Esophagus muscularis mucosa (tissue), 4 donors: ENCODE measurements around the gene ACO1. TPM values are rescaled to one million over a fixed set of nuclear protein-coding genes. Genes with fewer than 3 reads are reported as not detected.
A peak's percentile ranks its signal among the peaks of the same experiment; 100 is the strongest.

ENCODE experiments used
- DNase-seq: peaks from one replicate; pipeline ENCODE4 v3.0.0-alpha.2; 2017; ENCODE audit errors: extremely low spot score
- H3K27ac ChIP-seq, 4 donors: fragments of 200-600 bp; sonication (generic); replicated peaks in 1 of 4; 1 replicate in 3 of 4; 2 replicates in 1 of 4; pipeline ENCODE4 v1.5.1; 2016 to 2019; ENCODE audit warnings: mild to moderate bottlenecking in 1 of 4
- H3K27me3 ChIP-seq, 4 donors: fragments of 200-600 bp; sonication (generic); one replicate each; pipeline versions ENCODE4 v1.5.1 to v1.6.0; 2016 to 2019
- H3K36me3 ChIP-seq, 4 donors: fragments of 200-600 bp; sonication (generic); one replicate each; pipeline ENCODE4 v1.5.1; 2016 to 2019
- H3K4me1 ChIP-seq, 4 donors: fragments of 200-600 bp; sonication (generic); one replicate each; pipeline ENCODE4 v1.5.1; 2016 to 2019
- H3K4me3 ChIP-seq, 4 donors: fragments of 200-600 bp; sonication (generic); 1 replicate in 2 of 4; 2 replicates in 2 of 4; pipeline ENCODE4 v1.5.1; 2016 to 2019; ENCODE audit warnings: mild to moderate bottlenecking in 4 of 4, moderate library complexity in 1 of 4
- H3K9me3 ChIP-seq, 4 donors: fragments of 200-600 bp; sonication (generic); 1 replicate in 3 of 4; 2 replicates in 1 of 4; pipeline ENCODE4 v1.5.1; 2016 to 2019
- CTCF ChIP-seq, 3 experiments: fragments of 200-600 bp in 2 of 3; fragments of 450-650 bp in 1 of 3; sonication (generic) in 2 of 3; IDR thresholded peaks; one replicate each; pipeline ENCODE4 v1.5.1; 2017 to 2019; ENCODE audit warnings: antibody characterized with exemption in 3 of 3, mild to moderate bottlenecking in 2 of 3, moderate library complexity in 1 of 3
- EP300 ChIP-seq: sonication (generic); formaldehyde crosslinking; IDR thresholded peaks from one replicate; pipeline ENCODE4 v1.6.1; 2017; ENCODE audit warnings: antibody characterized with exemption
- POLR2A ChIP-seq: fragments of 450-650 bp; IDR thresholded peaks from one replicate; pipeline ENCODE4 v1.6.1; 2017; ENCODE audit warnings: antibody characterized with exemption, moderate library complexity, mild to moderate bottlenecking, low read depth
- POLR2AphosphoS5 ChIP-seq, 2 donors: sonication (generic); formaldehyde crosslinking; IDR thresholded peaks; one replicate each; pipeline ENCODE4 v1.6.1; 2017; ENCODE audit warnings: antibody characterized with exemption in 2 of 2
- WGBS: methylation state at CpG from one replicate; pipeline ENCODE4 v1.1.5; 2018; 5-methylcytosine and 5-hydroxymethylcytosine counted together
- intact Hi-C: fragments of 100-400 bp; cut with DNase I; formaldehyde crosslinking; loops from one replicate; pipeline ENCODE4 v1.15.1; 2023
- total RNA-seq, 4 donors: library from RNA; depleted of rRNA; stranded (reverse); fragments of >200 nt; gene quantifications; one replicate each; pipeline versions ENCODE4 v1.1.0 to v1.2.1, GENCODE V29; 2016

ACO1 gene
- total RNA-seq, 4 donors from 2014 or later = 64.4 to 91.9 (median 86.5) TPM

- Histone ChIP-seq H3K4me1 (peaks cover 0 to 6% (median 0%) of the 10 kb centered on the region in 4 donors), H3K4me3 (no peak overlapping the region), H3K27me3 (no peaks in the 10 kb centered on the region), H3K36me3 (peaks cover 40 to 100% (median 91%) of the 10 kb centered on the region in 4 donors), H3K9me3 (no peaks in the 10 kb centered on the region), H3K27ac (no peak overlapping the region)
- DNase-seq = no peak
- intact Hi-C loops = loop anchor here (2.0 kb wide), 3 partner anchors 47 to 149 kb away; partner anchors contain the start of gene ACO1
- TF ChIP-seq POLR2AphosphoS5 (IDR thresholded peaks at IDR 0.05) = peak in 1 of 2 donors; percentile 6
- peak; percentile 43 to 58 (median 51) for TF ChIP-seq CTCF (IDR thresholded peaks at IDR 0.05)
- TF ChIP-seq EP300 = no peak
- WGBS = 61% methylated on average over 10 of the region's 10 CpGs
These were observed 47.6 kb downstream of the ACO1 start for GRCh38 chr9:32431940-32432555.

- 79% methylated on average over 6 of the region's 6 CpGs for WGBS
- TF ChIP-seq POLR2A = no peak
- no peak for TF ChIP-seq EP300
- Histone ChIP-seq H3K36me3 (peaks cover 47 to 100% (median 91%) of the 10 kb centered on the region in 4 donors), H3K27ac (no peak overlapping the region), H3K4me1 (peaks cover 0 to 6% (median 0%) of the 10 kb centered on the region in 4 donors), H3K9me3 (no peaks in the 10 kb centered on the region), H3K4me3 (no peak overlapping the region), H3K27me3 (no peaks in the 10 kb centered on the region)
- DNase-seq = no peak
- intact Hi-C loops = no loop called here
These were observed 50.4 kb downstream of the ACO1 start for GRCh38 chr9:32434892-32435291.

GRCh38 chr9:32441678-32442077 lies 57.2 kb downstream of the ACO1 start:
- H3K9me3 ChIP-seq = no peaks in the 10 kb centered on the region
- peaks cover 0 to 4% (median 0%) of the 10 kb centered on the region in 4 donors for H3K4me1 ChIP-seq
- no peaks in the 10 kb centered on the region for H3K27me3 ChIP-seq
- TF ChIP-seq POLR2AphosphoS5 (IDR thresholded peaks at IDR 0.05) (no peak), POLR2A (no peak), CTCF (IDR thresholded peaks at IDR 0.05) (no peak), EP300 (no peak)
- H3K27ac ChIP-seq = no peak overlapping the region
- no peak for DNase-seq
- intact Hi-C loops = no loop called here
- WGBS = 82% methylated on average over 5 of the region's 5 CpGs
- H3K4me3 ChIP-seq = no peak overlapping the region
- peaks cover 37 to 87% (median 75%) of the 10 kb centered on the region in 4 donors for H3K36me3 ChIP-seq

GRCh38 chr9:32442433-32442832 lies 58.0 kb downstream of the ACO1 start:
- Histone ChIP-seq H3K36me3 (peaks cover 37 to 87% (median 75%) of the 10 kb centered on the region in 4 donors), H3K27ac (no peak overlapping the region), H3K9me3 (no peaks in the 10 kb centered on the region), H3K27me3 (no peaks in the 10 kb centered on the region), H3K4me3 (no peak overlapping the region), H3K4me1 (peaks cover 0 to 4% (median 0%) of the 10 kb centered on the region in 4 donors)
- TF ChIP-seq CTCF (IDR thresholded peaks at IDR 0.05) = no peak
- TF ChIP-seq POLR2A = no peak
- no peak for DNase-seq
- intact Hi-C loops = no loop called here

GRCh38 chr9:32449969-32450368 lies 65.5 kb downstream of the ACO1 start:
- H3K4me3 ChIP-seq = no peak overlapping the region
- no peak for DNase-seq
- peaks cover 0 to 4% (median 0%) of the 10 kb centered on the region in 4 donors for H3K4me1 ChIP-seq
- no peaks in the 10 kb centered on the region for H3K9me3 ChIP-seq
- WGBS = 90% methylated on average over 4 of the region's 6 CpGs
- no peak overlapping the region for H3K27ac ChIP-seq
- TF ChIP-seq EP300 = no peak
- no peak for TF ChIP-seq CTCF (IDR thresholded peaks at IDR 0.05)
- no peak for TF ChIP-seq POLR2A
- TF ChIP-seq POLR2AphosphoS5 (IDR thresholded peaks at IDR 0.05) = no peak
- intact Hi-C loops = no loop called here
- no peaks in the 10 kb centered on the region for H3K27me3 ChIP-seq
- peaks cover 45 to 85% (median 77%) of the 10 kb centered on the region in 4 donors for H3K36me3 ChIP-seq
